GM19452 (cell line): ENCODE measurements around the gene CARD10.
"Not testable (repeated sequence)": the region's sequence is repeated elsewhere in the genome, so short reads cannot be mapped to it uniquely, and the experiment has no call there.

Experiments
- ATAC-seq: cut with Tn5 transposase; IDR thresholded peaks from one replicate; pipeline ENCODE4 v1.9.1; 2021; ENCODE audit not compliant: unreplicated experiment

Gene CARD10

GRCh38 chr22:37470087-37470445 lies 49.1 kb downstream of the CARD10 start:
- ATAC-seq = no peak

GRCh38 chr22:37469416-37470086 lies 49.7 kb downstream of the CARD10 start:
- ATAC-seq = no peak

DNA sequence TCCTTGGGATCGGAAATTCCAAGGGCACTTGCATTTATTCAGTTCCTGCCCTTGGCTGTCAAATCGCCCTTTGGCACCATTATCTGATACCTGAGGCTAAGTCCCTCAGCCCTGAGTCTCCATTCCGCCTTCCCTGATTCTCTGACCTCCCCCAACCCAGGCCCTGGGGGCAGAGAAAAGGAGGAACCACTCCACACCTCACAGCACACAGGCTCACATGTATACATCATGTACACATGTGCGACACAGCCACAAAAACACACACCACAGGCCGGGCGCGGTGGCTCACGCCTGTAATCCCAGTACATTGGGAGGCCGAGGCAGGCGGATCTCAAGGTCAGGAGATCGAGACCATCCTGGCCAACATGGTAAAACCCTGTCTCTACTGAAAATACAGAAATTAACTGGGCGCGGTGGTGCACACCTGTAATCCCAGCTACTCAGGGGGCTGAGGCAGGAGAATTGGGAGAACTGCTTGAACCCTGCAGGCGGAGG lies 51.0 kb downstream of the CARD10 start:
- ATAC-seq = not testable (repeated sequence)

GRCh38 chr22:37467391-37467955 lies 51.7 kb downstream of the CARD10 start:
- no peak for ATAC-seq

GRCh38 chr22:37464181-37464580 lies 55.0 kb downstream of the CARD10 start:
- ATAC-seq = no peak

DNA sequence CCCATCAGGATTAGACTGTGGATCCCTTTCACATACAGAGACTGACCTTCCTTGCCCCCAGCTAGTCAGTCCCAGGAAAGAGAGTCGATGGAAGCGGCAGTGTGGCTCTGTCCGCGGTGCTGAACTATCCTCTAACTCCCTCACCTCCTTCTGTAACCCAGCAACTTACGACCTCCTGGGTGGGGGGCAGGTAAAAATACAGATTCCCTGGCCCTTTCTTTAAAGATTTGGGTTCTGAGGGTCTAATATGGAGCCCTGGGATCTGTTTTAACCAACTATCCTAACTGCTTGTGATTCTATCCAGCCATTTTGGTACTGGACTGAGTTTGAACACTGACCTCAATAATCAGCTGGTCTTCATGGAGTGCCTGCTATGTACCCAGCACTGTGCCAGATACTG lies 56.2 kb downstream of the CARD10 start:
- ATAC-seq = no peak

DNA sequence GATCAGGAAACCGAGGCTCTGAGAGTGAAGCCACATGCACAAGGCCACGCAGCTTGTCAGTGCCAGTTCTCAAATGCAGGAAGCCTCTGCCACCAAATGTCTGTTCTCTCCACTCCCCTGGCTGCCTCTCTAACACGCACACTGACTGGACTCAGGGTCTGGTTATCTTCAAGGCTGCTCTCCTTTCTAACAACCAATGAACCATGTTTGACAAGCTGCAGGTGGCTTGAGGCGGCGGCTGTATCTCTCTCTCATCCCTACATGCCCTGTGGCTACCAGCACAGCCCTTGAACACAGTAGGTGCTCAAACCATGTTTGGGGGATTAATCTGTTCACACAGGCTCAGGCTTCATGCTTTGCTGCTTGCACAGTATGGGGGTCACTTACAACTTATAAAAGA lies 56.8 kb downstream of the CARD10 start:
- ATAC-seq = no peak

DNA sequence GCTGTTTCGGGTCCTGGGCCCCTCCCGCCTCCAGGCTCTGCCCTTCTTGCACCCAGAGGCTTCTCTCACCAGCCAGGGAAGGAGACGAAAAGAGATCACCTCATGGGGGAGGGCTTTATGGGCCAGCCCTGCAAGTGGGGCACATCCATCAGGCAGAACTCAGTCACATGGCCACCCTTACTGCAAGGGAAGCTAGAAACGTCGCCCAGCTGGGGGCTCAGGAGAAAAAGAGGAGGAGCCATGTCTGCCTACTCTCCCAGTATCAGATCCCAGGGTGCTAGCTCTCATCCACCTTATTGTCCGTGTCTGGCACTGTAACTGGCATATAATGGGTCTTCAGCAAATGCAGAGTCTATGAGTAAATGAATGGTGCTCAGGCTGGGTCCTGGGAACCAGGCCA lies 57.3 kb downstream of the CARD10 start:
- no peak for ATAC-seq

- no peak for ATAC-seq
Measured at GRCh38 chr22:37460684-37461083, 58.5 kb downstream of the CARD10 start.

DNA sequence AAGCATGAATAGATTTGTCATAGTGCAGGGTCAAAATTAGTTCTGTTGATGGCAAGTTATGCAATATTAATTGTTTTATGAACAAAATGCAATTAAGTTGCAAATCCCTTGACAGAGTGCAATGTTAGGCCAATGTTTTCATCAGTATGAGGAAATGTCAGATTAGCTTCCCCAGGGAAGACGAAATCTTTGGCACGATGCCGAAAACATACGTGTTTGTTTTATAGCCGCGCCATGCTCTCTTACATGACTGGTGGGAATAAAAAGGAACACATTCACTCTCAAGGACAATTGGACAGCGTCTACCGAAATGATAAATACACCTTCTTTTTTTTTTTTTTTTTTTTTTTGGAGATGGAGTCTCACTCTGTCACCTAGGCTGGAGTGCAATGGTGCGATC lies 60.0 kb downstream of the CARD10 start:
- no peak for ATAC-seq

DNA sequence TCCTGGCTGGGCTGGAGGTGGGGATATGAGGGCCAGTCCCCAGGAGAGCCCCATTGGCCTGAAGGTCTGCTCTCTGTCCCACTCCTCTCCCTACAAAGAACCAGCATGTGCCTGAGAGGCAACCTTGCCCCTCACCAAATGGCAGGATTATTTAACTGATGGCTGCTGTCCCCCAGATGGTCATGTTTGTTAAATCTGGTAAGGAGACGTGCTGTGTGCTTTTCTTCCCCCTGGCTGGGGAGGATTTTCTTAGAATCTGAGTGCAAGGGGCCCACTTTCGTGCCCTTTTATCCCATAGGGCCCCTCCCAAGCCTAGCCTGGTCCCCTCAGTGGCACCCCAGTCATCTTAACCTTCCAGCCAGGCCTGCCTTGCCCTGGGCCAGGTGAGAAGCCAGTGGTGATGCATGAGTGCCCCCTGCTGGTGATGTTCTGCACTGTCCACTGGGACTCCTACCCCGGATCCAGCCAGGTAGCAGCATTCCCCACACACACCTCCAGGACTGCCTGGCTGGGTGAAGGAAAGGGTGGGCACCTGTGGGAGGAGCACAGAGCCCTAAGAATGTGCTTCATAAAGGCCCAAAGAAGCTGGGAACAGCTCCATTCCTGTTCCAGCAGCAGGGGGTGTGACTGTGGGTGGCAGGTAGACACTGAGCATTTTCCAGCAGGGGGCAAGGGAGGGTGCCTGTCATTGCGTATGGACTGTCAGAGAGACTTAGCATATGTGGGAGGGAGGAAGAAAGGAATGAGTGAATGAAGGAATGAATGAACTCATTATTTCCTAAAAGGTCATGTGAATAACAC lies 61.9 kb downstream of the CARD10 start:
- no peak for ATAC-seq

DNA sequence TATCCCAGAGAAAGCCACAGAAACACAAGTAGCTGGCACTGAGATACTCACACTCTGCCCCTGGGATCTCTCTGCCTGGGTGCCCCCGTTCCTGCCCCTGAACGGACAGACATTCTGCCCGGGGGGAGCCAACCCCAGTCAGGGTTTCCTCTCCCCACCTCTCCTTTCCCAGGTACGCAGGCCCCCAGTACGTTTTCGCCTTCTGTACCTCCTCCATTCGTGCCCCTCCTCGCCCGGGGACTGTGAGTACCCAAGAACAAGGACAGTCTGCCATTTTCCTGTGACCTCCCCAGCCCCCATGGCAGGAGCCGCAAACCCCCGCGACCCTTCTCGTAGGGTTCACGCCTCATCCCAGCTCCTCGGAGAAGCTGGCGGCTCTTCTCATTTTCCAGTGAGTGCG lies 62.9 kb downstream of the CARD10 start:
- no peak for ATAC-seq

DNA sequence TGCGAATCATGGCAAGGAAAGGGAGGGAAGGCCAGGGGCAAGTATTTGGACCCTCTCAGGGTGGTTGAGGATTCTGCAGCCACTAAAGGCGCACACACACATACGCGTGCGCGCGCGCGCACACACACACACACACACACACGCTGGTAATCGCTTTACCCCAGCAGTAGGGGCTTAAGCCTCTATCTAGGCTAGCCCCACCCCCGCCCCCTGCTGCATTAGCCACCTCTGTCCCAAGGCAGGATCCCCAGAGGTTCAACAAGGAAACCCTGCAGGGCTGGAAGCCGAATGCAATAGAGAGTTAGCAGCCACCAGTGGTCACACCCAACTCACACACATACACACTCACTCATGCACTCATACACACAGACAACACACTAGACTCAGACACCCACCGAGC lies 63.3 kb downstream of the CARD10 start:
- ATAC-seq = no peak

GRCh38 chr22:37454857-37455686 lies 64.1 kb downstream of the CARD10 start:
- ATAC-seq = no peak

DNA sequence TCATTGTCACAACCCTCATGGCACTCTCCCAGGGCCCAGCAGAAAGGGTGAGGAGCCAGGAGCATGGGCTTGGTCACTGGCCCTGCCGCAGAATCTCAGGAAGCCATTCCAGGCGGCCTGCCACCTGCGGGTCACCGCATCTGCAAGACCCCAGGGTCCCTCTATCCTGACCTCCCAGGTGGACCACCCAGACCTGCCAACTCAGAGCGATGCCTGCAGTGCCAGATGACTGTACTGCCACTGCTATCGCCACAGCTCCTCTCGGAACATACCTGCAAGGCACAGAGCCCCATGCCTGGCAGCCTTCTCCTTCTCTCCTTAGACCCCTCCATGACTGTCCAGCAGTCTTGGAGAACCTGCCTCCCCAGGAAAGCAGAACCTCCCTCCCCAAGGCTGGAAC lies 65.5 kb downstream of the CARD10 start:
- ATAC-seq = no peak

GRCh38 chr22:37451218-37451617 lies 68.0 kb downstream of the CARD10 start:
- ATAC-seq = no peak

DNA sequence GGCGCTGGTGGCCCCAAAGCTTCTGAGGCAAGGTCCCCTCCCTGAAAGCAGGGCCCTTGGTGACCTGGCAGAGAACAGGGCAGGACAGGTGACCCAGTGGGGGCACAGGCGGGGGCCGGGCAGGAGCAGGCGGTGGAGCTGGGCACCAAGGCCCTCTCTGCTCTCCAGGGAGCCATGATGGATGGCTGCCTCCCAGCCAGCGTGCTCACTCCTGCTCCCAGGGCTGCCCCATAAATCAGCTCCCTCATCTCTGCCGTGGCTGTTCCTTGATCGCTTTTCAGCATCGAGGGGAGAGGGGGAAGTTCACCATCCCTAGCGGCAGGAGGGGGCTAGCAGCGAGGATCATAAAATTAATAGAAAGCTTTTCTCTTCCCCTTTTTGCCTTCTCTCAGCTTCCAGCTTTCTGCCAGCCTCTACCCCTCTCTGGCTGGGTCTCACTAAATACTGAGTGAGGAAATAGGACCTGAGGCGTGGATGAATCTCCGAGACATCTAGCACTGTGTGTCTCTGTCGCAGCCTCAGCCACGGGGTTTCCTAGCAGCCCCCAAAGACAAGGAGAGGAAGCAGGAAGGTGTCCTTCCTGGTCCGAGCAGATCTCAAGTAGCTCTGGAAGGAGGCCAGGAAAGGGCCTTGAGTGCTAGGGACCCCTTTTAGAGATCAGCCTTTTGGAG lies 69.7 kb downstream of the CARD10 start:
- ATAC-seq = no peak

DNA sequence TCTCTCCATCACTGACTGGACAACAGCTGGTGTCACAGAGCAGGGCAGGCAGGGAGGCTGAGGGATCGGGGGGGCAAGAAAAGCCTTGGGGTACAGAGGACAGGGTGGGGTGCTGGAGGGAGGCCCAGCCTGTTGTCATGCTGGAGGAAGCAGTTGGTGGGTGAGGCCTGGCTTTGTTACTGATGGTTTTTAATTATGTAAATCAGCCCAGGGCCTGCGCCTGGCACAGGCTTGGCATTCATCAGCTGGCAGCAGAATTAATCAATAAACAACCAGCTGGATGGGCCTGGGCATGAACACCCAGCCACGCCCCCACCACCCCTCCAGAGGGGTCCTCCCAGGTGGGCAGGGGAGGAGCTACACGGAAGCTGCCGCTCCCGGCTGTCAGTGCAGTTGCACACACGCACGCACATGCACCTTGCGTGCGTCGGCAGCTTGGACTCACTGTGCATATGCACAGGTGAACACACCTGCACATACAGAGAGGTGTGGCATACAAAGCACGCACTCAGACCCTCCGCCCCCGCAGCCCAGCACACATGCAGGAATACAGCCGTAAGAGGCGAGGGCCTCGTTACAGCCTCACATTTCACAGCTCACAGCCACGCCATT lies 70.6 kb downstream of the CARD10 start:
- ATAC-seq = no peak

- no peak for ATAC-seq
Measured at GRCh38 chr22:37445501-37445900, 73.7 kb downstream of the CARD10 start.

DNA sequence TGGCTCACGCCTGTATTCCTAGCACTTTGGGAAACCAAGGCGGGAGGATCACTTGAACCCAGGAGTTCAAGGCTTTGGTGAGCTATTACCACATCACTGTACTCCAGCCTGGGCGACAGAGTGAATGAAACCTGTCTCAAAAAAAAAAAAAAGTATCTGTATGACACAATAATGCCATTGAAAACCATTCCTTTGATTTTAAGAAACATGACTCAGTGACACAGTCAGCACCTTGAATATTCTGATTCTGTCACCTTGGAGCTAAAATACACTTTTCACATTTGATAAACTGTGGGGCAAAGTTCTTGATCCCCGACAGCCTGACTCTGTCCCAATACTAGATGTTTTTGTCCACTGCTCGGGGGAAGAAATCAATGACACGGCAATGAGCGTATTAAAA lies 75.2 kb downstream of the CARD10 start:
- ATAC-seq = no peak
